HepG2 (cell line): ENCODE data around the gene ARSB. TPM values are rescaled to one million over a fixed set of nuclear protein-coding genes. Genes with fewer than 3 reads are reported as not detected.
A peak's percentile ranks its signal among the peaks of the same experiment; 100 is the strongest.

Experiments
- ATF7 ChIP-seq, 2 experiments: fragments of 450-650 bp in 1 of 2; sonication (generic) in 1 of 2; formaldehyde crosslinking in 1 of 2; IDR thresholded peaks; 2 replicates each; pipeline versions ENCODE4 v1.4.0 to v1.6.1; 2016 to 2020; ENCODE audit warnings: antibody characterized with exemption in 1 of 2, mild to moderate bottlenecking in 1 of 2, missing genetic modification reagents in 1 of 2
- CREB1 ChIP-seq, 2 experiments: fragments of 450-650 bp in 1 of 2; IDR thresholded peaks; 2 replicates each; pipeline ENCODE4 v1.6.1; 2016 to 2017; ENCODE audit warnings: control low read depth in 1 of 2, mild to moderate bottlenecking in 1 of 2, missing compliant biosample characterization in 1 of 2, missing genetic modification characterization in 1 of 2
- ELF1 ChIP-seq: sonication (generic); formaldehyde crosslinking; IDR thresholded peaks from 2 replicates; pipeline ENCODE4 v1.4.0; 2020; ENCODE audit warnings: missing genetic modification reagents
- KLF9 ChIP-seq: IDR thresholded peaks from 2 replicates; pipeline ENCODE4 v1.6.1; 2016; ENCODE audit warnings: low read depth
- LCORL ChIP-seq, 2 experiments: fragments of 450-650 bp in 1 of 2; sonication (generic) in 1 of 2; formaldehyde crosslinking in 1 of 2; IDR thresholded peaks; 2 replicates each; pipeline versions ENCODE4 v1.5.0 to v1.6.1; 2017 to 2020; ENCODE audit warnings: antibody characterized with exemption in 1 of 2, missing genetic modification reagents in 1 of 2
- MED1 ChIP-seq: sonication (generic); formaldehyde crosslinking; IDR thresholded peaks from 2 replicates; pipeline ENCODE4 v1.4.0; 2020; ENCODE audit warnings: missing genetic modification reagents
- NFKB2 ChIP-seq: sonication (generic); formaldehyde crosslinking; IDR thresholded peaks from 2 replicates; pipeline ENCODE4 v1.4.0; 2020; ENCODE audit warnings: missing genetic modification reagents, borderline replicate concordance
- NFYB ChIP-seq: sonication (generic); formaldehyde crosslinking; IDR thresholded peaks from 2 replicates; pipeline ENCODE4 v1.4.0; 2020; ENCODE audit warnings: missing genetic modification reagents
- POLR2G ChIP-seq: fragments of 200-400 bp; formaldehyde crosslinking; IDR thresholded peaks from 2 replicates; pipeline ENCODE4 v1.6.1; 2018; ENCODE audit warnings: mild to moderate bottlenecking, low read depth, low read length, moderate library complexity
- PPARG ChIP-seq: conservative IDR thresholded peaks from 2 replicates; pipeline ENCODE4 v1.6.1; 2016; ENCODE audit warnings: missing biosample characterization, missing genetic modification reagents
- SKI ChIP-seq: fragments of 450-650 bp; IDR thresholded peaks from one replicate; pipeline ENCODE4 v1.6.1; 2018; ENCODE audit warnings: mild to moderate bottlenecking; ENCODE audit not compliant: partially characterized antibody
- SMYD3 ChIP-seq: sonication (generic); formaldehyde crosslinking; IDR thresholded peaks from 2 replicates; pipeline ENCODE4 v1.8.1; 2023; ENCODE audit warnings: mild to moderate bottlenecking, missing genetic modification reagents
- SUZ12 ChIP-seq: fragments of 150-350 bp; IDR thresholded peaks from 2 replicates; pipeline ENCODE4 v1.6.1; 2014; ENCODE audit warnings: low read depth, low read length
- ZKSCAN1 ChIP-seq: fragments of 150-350 bp; IDR thresholded peaks from 2 replicates; pipeline ENCODE4 v1.6.1; 2014; ENCODE audit warnings: low read length
- ZNF20 ChIP-seq: sonication (generic); formaldehyde crosslinking; IDR thresholded peaks from 2 replicates; pipeline ENCODE4 v1.4.0; 2020; ENCODE audit warnings: mild to moderate bottlenecking, moderate library complexity, missing genetic modification reagents
- ZNF230 ChIP-seq: sonication (generic); formaldehyde crosslinking; IDR thresholded peaks from 2 replicates; pipeline ENCODE4 v1.4.0; 2020; ENCODE audit warnings: mild to moderate bottlenecking, missing genetic modification reagents
- ZNF367 ChIP-seq: sonication (generic); formaldehyde crosslinking; IDR thresholded peaks from 2 replicates; pipeline ENCODE4 v1.4.0; 2020; ENCODE audit warnings: missing genetic modification reagents, borderline replicate concordance
- ZNF564 ChIP-seq: sonication (generic); formaldehyde crosslinking; IDR thresholded peaks from 2 replicates; pipeline ENCODE4 v1.8.1; 2023; ENCODE audit warnings: mild to moderate bottlenecking, missing genetic modification reagents
- ZNF766 ChIP-seq: sonication (generic); formaldehyde crosslinking; IDR thresholded peaks from 2 replicates; pipeline ENCODE4 v1.5.0; 2020; ENCODE audit warnings: missing genetic modification reagents, borderline replicate concordance
- ZNF792 ChIP-seq: IDR thresholded peaks from 2 replicates; pipeline ENCODE4 v1.6.1; 2016
- polyA plus RNA-seq, 8 experiments: library from polyadenylated mRNA; depleted of rRNA in 3 of 8; stranded (reverse) in 7 of 8; unstranded in 1 of 8; fragments of >200 nt; fragmentation: Illumina TruSeq in 4 of 8; extraction: Trizol in 4 of 8; gene quantifications; 2 replicates each; pipeline versions ENCODE4 v1.2.1 to v1.2.3, GENCODE V29; 2011 to 2016; ENCODE audit warnings: low read depth in 4 of 8, missing spikeins in 1 of 8, mixed read lengths in 1 of 8; ENCODE audit not compliant: insufficient read depth in 1 of 8
- total RNA-seq, 5 experiments: library from RNA; depleted of rRNA; stranded (reverse); fragments of >200 nt; fragmentation: Illumina TruSeq; extraction: Trizol; gene quantifications; 2 replicates each; pipeline ENCODE4 v1.2.3, GENCODE V29; 2016; ENCODE audit warnings: low read depth in 1 of 5
- TF ChIP-seq, protein P1 (sequence below): sonication (generic); formaldehyde crosslinking; IDR thresholded peaks from 2 replicates; pipeline ENCODE4 v1.5.1; 2020; ENCODE audit warnings: mild to moderate bottlenecking, missing genetic modification reagents
- TF ChIP-seq, protein P2 (sequence below): sonication (generic); formaldehyde crosslinking; IDR thresholded peaks from 2 replicates; pipeline ENCODE4 v1.4.0; 2020; ENCODE audit warnings: missing genetic modification reagents

The ARSB gene
- total and polyA plus RNA-seq, 2 of the 13 experiments (the other 11 are each of a cell fraction or from before 2014, with no cell fraction given): 52.6 to 66.4 TPM

DNA sequence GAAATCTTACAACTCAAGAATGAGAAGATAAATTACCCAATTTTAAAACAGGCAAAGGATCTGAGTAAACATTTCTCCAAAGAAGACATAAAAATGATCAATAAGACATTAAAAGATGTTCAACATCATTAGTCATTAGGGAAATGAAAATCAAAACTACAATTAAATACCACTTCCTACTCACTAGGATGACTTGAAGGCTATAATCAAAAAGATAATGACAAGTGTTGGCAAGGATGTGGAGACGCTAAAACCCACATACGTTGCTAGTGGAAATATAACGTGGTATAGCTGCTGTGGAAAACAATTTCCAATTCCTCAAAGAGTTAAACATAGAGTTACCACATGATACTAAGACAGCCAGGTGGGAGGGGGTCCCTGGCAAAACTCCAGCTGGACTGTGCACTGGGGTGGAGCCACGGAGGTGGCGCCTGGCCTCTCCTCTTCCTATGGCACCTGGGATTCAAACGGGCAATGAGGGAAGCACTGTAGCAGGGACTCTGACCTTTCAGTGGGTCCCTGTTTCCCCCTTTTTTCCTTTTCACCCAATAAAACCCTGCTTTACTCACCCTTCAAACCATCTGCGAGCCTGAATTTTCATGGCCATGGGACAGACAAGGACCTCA, 5.9 kb downstream of the ARSB start (continued):
- TF ChIP-seq, protein P1, sequence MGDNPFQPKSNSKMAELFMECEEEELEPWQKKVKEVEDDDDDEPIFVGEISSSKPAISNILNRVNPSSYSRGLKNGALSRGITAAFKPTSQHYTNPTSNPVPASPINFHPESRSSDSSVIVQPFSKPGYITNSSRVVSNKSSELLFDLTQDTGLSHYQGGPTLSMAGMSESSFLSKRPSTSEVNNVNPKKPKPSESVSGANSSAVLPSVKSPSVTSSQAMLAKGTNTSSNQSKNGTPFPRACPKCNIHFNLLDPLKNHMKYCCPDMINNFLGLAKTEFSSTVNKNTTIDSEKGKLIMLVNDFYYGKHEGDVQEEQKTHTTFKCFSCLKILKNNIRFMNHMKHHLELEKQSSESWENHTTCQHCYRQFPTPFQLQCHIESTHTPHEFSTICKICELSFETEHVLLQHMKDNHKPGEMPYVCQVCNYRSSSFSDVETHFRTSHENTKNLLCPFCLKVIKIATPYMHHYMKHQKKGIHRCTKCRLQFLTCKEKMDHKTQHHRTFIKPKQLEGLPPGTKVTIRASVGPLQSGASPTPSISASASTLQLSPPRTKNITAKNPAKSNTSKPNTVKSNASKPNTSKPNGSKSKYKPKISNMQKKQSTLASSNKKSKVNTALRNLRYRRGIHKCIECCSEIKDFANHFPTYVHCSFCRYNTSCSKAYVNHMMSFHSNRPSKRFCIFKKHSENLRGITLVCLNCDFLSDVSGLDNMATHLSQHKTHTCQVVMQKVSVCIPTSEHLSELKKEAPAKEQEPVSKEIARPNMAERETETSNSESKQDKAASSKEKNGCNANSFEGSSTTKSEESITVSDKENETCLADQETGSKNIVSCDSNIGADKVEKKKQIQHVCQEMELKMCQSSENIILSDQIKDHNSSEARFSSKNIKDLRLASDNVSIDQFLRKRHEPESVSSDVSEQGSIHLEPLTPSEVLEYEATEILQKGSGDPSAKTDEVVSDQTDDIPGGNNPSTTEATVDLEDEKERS (CRISPR knock-in tag): no peak
- TF ChIP-seq ZNF367 (CRISPR knock-in tag) (no peak), SKI (peak; percentile 58), NFKB2 (CRISPR knock-in tag) (no peak), KLF9 (no peak), ATF7 (IDR thresholded peaks at IDR 0.05) (no peak), ATF7 (CRISPR knock-in tag; IDR thresholded peaks at IDR 0.05) (no peak), ZKSCAN1 (no peak), ZNF20 (CRISPR knock-in tag) (no peak), SUZ12 (no peak), ZNF230 (CRISPR knock-in tag) (no peak), NFYB (CRISPR knock-in tag) (peak; percentile 22; the same call in 1 of the 2 replicates), SMYD3 (no peak), LCORL (IDR thresholded peaks at IDR 0.05) (no peak), LCORL (CRISPR knock-in tag; IDR thresholded peaks at IDR 0.05) (no peak), ZNF792 (CRISPR knock-in tag) (no peak), CREB1 (IDR thresholded peaks at IDR 0.05) (no peak), CREB1 (CRISPR knock-in tag; IDR thresholded peaks at IDR 0.05) (0 out of 2 replicates have a peak, but pooled peaks have one; percentile 12), PPARG (CRISPR knock-in tag) (peak; percentile 74; the same call in 1 of the 2 replicates), POLR2G (0 out of 2 replicates have a peak, but pooled peaks have one; percentile 29), ZNF766 (CRISPR knock-in tag) (no peak), MED1 (peak; percentile 76), ELF1 (CRISPR knock-in tag) (no peak), ZNF564 (no peak)
- TF ChIP-seq, protein P2, sequence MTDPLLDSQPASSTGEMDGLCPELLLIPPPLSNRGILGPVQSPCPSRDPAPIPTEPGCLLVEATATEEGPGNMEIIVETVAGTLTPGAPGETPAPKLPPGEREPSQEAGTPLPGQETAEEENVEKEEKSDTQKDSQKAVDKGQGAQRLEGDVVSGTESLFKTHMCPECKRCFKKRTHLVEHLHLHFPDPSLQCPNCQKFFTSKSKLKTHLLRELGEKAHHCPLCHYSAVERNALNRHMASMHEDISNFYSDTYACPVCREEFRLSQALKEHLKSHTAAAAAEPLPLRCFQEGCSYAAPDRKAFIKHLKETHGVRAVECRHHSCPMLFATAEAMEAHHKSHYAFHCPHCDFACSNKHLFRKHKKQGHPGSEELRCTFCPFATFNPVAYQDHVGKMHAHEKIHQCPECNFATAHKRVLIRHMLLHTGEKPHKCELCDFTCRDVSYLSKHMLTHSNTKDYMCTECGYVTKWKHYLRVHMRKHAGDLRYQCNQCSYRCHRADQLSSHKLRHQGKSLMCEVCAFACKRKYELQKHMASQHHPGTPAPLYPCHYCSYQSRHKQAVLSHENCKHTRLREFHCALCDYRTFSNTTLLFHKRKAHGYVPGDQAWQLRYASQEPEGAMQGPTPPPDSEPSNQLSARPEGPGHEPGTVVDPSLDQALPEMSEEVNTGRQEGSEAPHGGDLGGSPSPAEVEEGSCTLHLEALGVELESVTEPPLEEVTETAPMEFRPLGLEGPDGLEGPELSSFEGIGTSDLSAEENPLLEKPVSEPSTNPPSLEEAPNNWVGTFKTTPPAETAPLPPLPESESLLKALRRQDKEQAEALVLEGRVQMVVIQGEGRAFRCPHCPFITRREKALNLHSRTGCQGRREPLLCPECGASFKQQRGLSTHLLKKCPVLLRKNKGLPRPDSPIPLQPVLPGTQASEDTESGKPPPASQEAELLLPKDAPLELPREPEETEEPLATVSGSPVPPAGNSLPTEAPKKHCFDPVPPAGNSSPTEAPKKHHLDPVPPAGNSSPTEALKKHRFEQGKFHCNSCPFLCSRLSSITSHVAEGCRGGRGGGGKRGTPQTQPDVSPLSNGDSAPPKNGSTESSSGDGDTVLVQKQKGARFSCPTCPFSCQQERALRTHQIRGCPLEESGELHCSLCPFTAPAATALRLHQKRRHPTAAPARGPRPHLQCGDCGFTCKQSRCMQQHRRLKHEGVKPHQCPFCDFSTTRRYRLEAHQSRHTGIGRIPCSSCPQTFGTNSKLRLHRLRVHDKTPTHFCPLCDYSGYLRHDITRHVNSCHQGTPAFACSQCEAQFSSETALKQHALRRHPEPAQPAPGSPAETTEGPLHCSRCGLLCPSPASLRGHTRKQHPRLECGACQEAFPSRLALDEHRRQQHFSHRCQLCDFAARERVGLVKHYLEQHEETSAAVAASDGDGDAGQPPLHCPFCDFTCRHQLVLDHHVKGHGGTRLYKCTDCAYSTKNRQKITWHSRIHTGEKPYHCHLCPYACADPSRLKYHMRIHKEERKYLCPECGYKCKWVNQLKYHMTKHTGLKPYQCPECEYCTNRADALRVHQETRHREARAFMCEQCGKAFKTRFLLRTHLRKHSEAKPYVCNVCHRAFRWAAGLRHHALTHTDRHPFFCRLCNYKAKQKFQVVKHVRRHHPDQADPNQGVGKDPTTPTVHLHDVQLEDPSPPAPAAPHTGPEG: no peak
